Loucy (cell line): ENCODE data around the gene NHP2.

Experiments
- CTCF ChIP-seq: fragments of 200-600 bp; sonication (generic); conservative IDR thresholded peaks from 2 replicates; pipeline ENCODE4 v1.5.1; 2014; ENCODE audit warnings: mild to moderate bottlenecking, antibody characterized with exemption, low read length
- EZH2phosphoT487 ChIP-seq: fragments of 200-600 bp; IDR thresholded peaks from 2 replicates; pipeline ENCODE4 v1.6.1; 2018; ENCODE audit warnings: antibody characterized with exemption, mild to moderate bottlenecking, moderate library complexity, borderline replicate concordance

DNA sequence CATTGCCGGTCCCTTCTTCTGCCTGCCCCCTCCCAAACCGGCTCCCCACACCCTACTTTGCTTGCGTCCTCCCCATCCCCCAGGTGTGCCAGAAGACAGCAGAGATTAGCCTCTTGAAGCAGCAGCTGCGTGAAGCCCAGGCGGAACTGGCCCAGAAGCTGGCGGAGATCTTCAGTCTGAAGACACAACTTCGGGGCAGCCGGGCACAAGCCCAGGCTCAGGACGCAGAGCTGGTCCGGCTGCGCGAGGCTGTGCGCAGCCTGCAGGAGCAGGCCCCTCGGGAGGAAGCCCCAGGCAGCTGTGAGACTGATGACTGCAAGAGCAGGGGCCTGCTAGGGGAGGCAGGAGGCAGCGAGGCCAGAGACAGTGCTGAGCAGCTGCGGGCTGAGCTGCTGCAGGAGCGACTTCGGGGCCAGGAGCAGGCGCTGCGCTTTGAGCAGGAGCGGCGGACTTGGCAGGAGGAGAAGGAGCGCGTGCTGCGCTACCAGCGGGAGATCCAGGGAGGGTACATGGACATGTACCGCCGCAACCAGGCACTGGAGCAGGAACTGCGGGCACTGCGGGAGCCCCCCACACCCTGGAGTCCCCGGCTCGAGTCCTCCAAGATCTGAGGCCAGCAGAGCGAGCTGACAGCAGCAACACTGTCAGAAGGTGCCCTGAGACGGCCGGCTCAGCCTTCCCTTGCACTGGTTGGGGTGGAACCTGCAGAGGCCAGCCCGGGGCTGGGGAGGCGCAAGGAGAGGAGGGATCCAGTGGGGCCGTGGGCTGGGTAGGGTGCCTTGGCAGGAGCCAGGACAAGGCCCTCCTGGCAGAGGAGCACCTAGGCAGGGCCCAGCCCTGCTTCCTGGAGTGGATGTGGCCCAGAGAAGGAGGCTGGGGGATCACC, 32.1 kb downstream of the NHP2 start:
- TF ChIP-seq CTCF (no peak), EZH2phosphoT487 (no peak)
